ENCODE data around the gene RGS13. TPM values are rescaled to one million over a fixed set of nuclear protein-coding genes. Genes with fewer than 3 reads are reported as not detected.

Gene RGS13
- total and polyA plus RNA-seq, 10 donors, result 0.09 to 13.3 (median 0.43) TPM; not detected in 1

GRCh38 chr1:192635041-192635440 is 906 bp upstream of the RGS13 start:
- H3K4me3 ChIP-seq, result no peak overlapping the region
- H3K4me1 ChIP-seq, result peaks cover 0 to 6% (median 4%) of the 10 kb centered on the region in 6 donors
- H3K27ac ChIP-seq, result no peak overlapping the region
- no peak for TF ChIP-seq POLR2AphosphoS5 (IDR thresholded peaks at IDR 0.05)
- no peak for TF ChIP-seq POLR2A (IDR thresholded peaks at IDR 0.05)
- TF ChIP-seq CTCF (IDR thresholded peaks at IDR 0.05 in 8 of 11, conservative IDR thresholded peaks at IDR 0.05 in 3 of 11), result no peak
- no peaks in the 10 kb centered on the region for H3K36me3 ChIP-seq
- no peak for DNase-seq
- intact Hi-C loops (cut with DNase I; ENCODE audit: low total_unique reads), result no loop called here
- 78 to 94% (median 85%) methylated on average over 2 of the region's 2 CpGs for WGBS, 5 donors
- peaks cover 0 to 22% (median 0%) of the 10 kb centered on the region in 7 donors for H3K27me3 ChIP-seq (replicated peaks in 1 of 7)
- H3K9me3 ChIP-seq, result no peaks in the 10 kb centered on the region

GRCh38 chr1:192639607-192640368 is 3.8 kb downstream of the RGS13 start:
- no peak for DNase-seq
- Histone ChIP-seq H3K4me1 (peaks cover 0 to 6% (median 4%) of the 10 kb centered on the region in 6 donors), H3K27me3 (replicated peaks in 1 of 7) (peaks cover 0 to 4% (median 0%) of the 10 kb centered on the region in 7 donors), H3K4me3 (no peak overlapping the region), H3K36me3 (no peaks in the 10 kb centered on the region), H3K9me3 (no peaks in the 10 kb centered on the region), H3K27ac (no peak overlapping the region)
- WGBS, 5 donors, result 27 to 43% (median 41%) methylated on average over 4 of the region's 4 CpGs
- intact Hi-C loops (cut with DNase I; ENCODE audit: low total_unique reads), result no loop called here
- TF ChIP-seq CTCF (IDR thresholded peaks at IDR 0.05 in 8 of 11, conservative IDR thresholded peaks at IDR 0.05 in 3 of 11) (no peak), POLR2A (IDR thresholded peaks at IDR 0.05) (no peak), POLR2AphosphoS5 (IDR thresholded peaks at IDR 0.05) (no peak)

- H3K27ac ChIP-seq, result no peak overlapping the region
- no peaks in the 10 kb centered on the region for H3K4me1 ChIP-seq
- DNase-seq, result no peak
- H3K4me3 ChIP-seq, result no peak overlapping the region
- WGBS, 5 donors, result 91 to 100% (median 100%) methylated on average over 1 of the region's 1 CpG
- intact Hi-C loops (cut with DNase I; ENCODE audit: low total_unique reads), result no loop called here
- no peak for TF ChIP-seq CTCF (IDR thresholded peaks at IDR 0.05 in 8 of 11, conservative IDR thresholded peaks at IDR 0.05 in 3 of 11)
- no peak for TF ChIP-seq POLR2A (IDR thresholded peaks at IDR 0.05)
- no peak for TF ChIP-seq POLR2AphosphoS5 (IDR thresholded peaks at IDR 0.05)
- peaks cover 0 to under 1% (median 0%) of the 10 kb centered on the region in 7 donors for H3K27me3 ChIP-seq (replicated peaks in 1 of 7)
- no peaks in the 10 kb centered on the region for H3K36me3 ChIP-seq
- no peaks in the 10 kb centered on the region for H3K9me3 ChIP-seq
Measured at GRCh38 chr1:192652159-192652558, 16.2 kb downstream of the RGS13 start.

GRCh38 chr1:192654120-192654519 is 18.2 kb downstream of the RGS13 start:
- Histone ChIP-seq H3K27ac (no peak overlapping the region), H3K4me3 (no peak overlapping the region), H3K36me3 (no peaks in the 10 kb centered on the region), H3K9me3 (no peaks in the 10 kb centered on the region), H3K4me1 (no peaks in the 10 kb centered on the region), H3K27me3 (replicated peaks in 1 of 7) (peaks cover 0 to 5% (median 0%) of the 10 kb centered on the region in 7 donors)
- TF ChIP-seq CTCF (IDR thresholded peaks at IDR 0.05 in 8 of 11, conservative IDR thresholded peaks at IDR 0.05 in 3 of 11), result no peak
- TF ChIP-seq POLR2AphosphoS5 (IDR thresholded peaks at IDR 0.05), result no peak
- TF ChIP-seq POLR2A (IDR thresholded peaks at IDR 0.05), result no peak
- intact Hi-C loops (cut with DNase I; ENCODE audit: low total_unique reads), result no loop called here
- DNase-seq, result no peak
